ENCODE measurements around the gene IL3RA. TPM values are rescaled to one million over a fixed set of nuclear protein-coding genes. Genes with fewer than 3 reads are reported as not detected.

IL3RA gene
- total and polyA plus RNA-seq, 2 of the 8 experiments (the other 6 are each of a cell fraction or from before 2014, with no cell fraction given): 0.11 TPM; not detected in 1

GRCh38 chrX:1403228-1403627 is 66.6 kb downstream of the IL3RA start (continued):
- TF ChIP-seq CHD7 (IDR thresholded peaks at IDR 0.05; ENCODE audit: insufficient replicate concordance, low read length) (no peak), BACH1 (IDR thresholded peaks at IDR 0.05; ENCODE audit: low read length) (no peak), SRF (IDR thresholded peaks at IDR 0.05; ENCODE audit: low read depth, low read length) (no peak), RXRA (IDR thresholded peaks at IDR 0.05; ENCODE audit: insufficient read depth, low read depth, low read length) (no peak), SP2 (IDR thresholded peaks at IDR 0.05; ENCODE audit: low read length) (no peak), RNF2 (IDR thresholded peaks at IDR 0.05; ENCODE audit: borderline replicate concordance, low read depth, low read length, missing control alignments, poor library complexity, severe bottlenecking) (no peak), CHD2 (IDR thresholded peaks at IDR 0.05; ENCODE audit: low read length) (no peak), YY1 (IDR thresholded peaks at IDR 0.05; ENCODE audit: low read depth, low read length) (no peak)

Measured in H1 (cell line).